HepG2 (cell line): ENCODE measurements around the gene MPV17L2. TPM values are rescaled to one million over a fixed set of nuclear protein-coding genes. Genes with fewer than 3 reads are reported as not detected.

Experiments
- ATAC-seq: fragments of 200-7000 bp; cut with Tn5 transposase; 3 replicates; pipeline ENCODE4 v1.9.1; 2020; ENCODE audit warnings: mild to moderate bottlenecking, moderate library complexity
- BruUV-seq: library from RNA; stranded (reverse); fragments of 400-500 nt; replicated peaks from 2 replicates; lab custom pipeline; 2021; lab: Mats Ljungman, UMichigan
- CTCF ChIA-PET: fragments of 300-600 bp; formaldehyde crosslinking; extraction: SDS; loops from one replicate; lab custom pipeline; 2021; ENCODE audit warnings: low total read pairs, inconsistent platforms, low intra/inter-chr PET ratio; lab: Yijun Ruan, JAX
- POLR2A ChIA-PET: fragments of 350-600 bp; sonication (Branson Sonifier 250); formaldehyde crosslinking; loops from one replicate; lab custom pipeline; 2020; ENCODE audit warnings: antibody characterized with exemption, inconsistent platforms; lab: Yijun Ruan, JAX
- DNase-seq: peaks from one replicate; pipeline ENCODE4 v3.0.0-alpha.2; 2015; ENCODE audit warnings: low spot score
- FAIRE-seq: peaks from 3 replicates; lab custom pipeline; 2011; peaks lifted over from hg19 to GRCh38; lab: Jason Lieb, UNC
- H2AFZ ChIP-seq: one replicate; pipeline ENCODE4 v1.6.1; 2011; ENCODE audit warnings: low read length, inconsistent platforms
- H3K27ac ChIP-seq: fragments of 300-600 bp; 3 replicates; pipeline ENCODE4 v1.8.0; 2011; ENCODE audit warnings: mixed run types, mild to moderate bottlenecking, mixed read lengths, low read length, inconsistent platforms; ENCODE audit not compliant: insufficient read depth; ENCODE audit errors: extremely low read length
- H3K27me3 ChIP-seq, 2 experiments: fragments of 200-600 bp in 1 of 2; 2 replicates in 1 of 2; 3 replicates in 1 of 2; pipeline versions ENCODE4 v1.6.0 to v1.8.0; 2011; ENCODE audit warnings: low read length in 2 of 2, mild to moderate bottlenecking in 2 of 2, moderate library complexity in 2 of 2, inconsistent platforms in 1 of 2; ENCODE audit not compliant: insufficient read depth in 2 of 2, control insufficient read depth in 1 of 2
- H3K36me3 ChIP-seq, 2 experiments: fragments of 200-600 bp in 1 of 2; replicated peaks in 1 of 2; 2 replicates in 1 of 2; 3 replicates in 1 of 2; pipeline versions ENCODE4 v1.5.1 to v1.8.0; 2011; ENCODE audit warnings: low read length in 2 of 2, inconsistent platforms in 1 of 2; ENCODE audit not compliant: insufficient read depth in 2 of 2, control insufficient read depth in 1 of 2
- H3K4me1 ChIP-seq: 2 replicates; pipeline ENCODE4 v1.5.1; 2012; ENCODE audit warnings: low read length, inconsistent platforms; ENCODE audit not compliant: insufficient read depth
- H3K4me2 ChIP-seq: 2 replicates; pipeline ENCODE4 v1.6.0; 2011; ENCODE audit warnings: low read depth, low read length, inconsistent platforms
- H3K4me3 ChIP-seq, 3 experiments: fragments of 200-600 bp in 1 of 3; sonication (generic), shearing (Covaris generic) in 1 of 3; replicated peaks in 1 of 3; 2 replicates each; pipeline ENCODE4 v1.5.1; 2011 to 2016; ENCODE audit warnings: low read length in 3 of 3, inconsistent platforms in 2 of 3, low read depth in 2 of 3, mild to moderate bottlenecking in 2 of 3, control low read depth in 1 of 3, mixed read lengths in 1 of 3; ENCODE audit not compliant: insufficient read depth in 1 of 3
- H3K79me2 ChIP-seq: one replicate; pipeline ENCODE4 v1.6.1; 2011; ENCODE audit warnings: low read length, inconsistent platforms; ENCODE audit not compliant: insufficient read depth
- H3K9ac ChIP-seq: 2 replicates; pipeline ENCODE4 v1.6.0; 2011; ENCODE audit warnings: mild to moderate bottlenecking, low read depth, low read length, inconsistent platforms; ENCODE audit not compliant: insufficient read depth
- H3K9me3 ChIP-seq: 2 replicates; pipeline ENCODE4 v1.5.1; 2012; ENCODE audit warnings: mild to moderate bottlenecking, low read length
- H4K20me1 ChIP-seq: 2 replicates; pipeline ENCODE4 v1.6.0; 2011; ENCODE audit warnings: inconsistent platforms, mild to moderate bottlenecking, low read length, moderate library complexity; ENCODE audit not compliant: insufficient read depth
- EHMT2 ChIP-seq: fragments of 200-600 bp; sonication (generic); IDR thresholded peaks from 2 replicates; pipeline ENCODE4 v1.7.0; 2017; ENCODE audit warnings: antibody characterized with exemption, low read depth, low read length, borderline replicate concordance
- IKZF1 ChIP-seq: fragments of 450-650 bp; IDR thresholded peaks from 2 replicates; pipeline ENCODE4 v1.7.1; 2016
- KAT7 ChIP-seq: IDR thresholded peaks from 2 replicates; pipeline ENCODE4 v1.6.1; 2018; ENCODE audit warnings: borderline replicate concordance, missing compliant biosample characterization
- KMT2A ChIP-seq: sonication (generic); formaldehyde crosslinking; IDR thresholded peaks from 2 replicates; pipeline ENCODE4 v1.4.0; 2020; ENCODE audit warnings: missing genetic modification reagents
- PITX1 ChIP-seq: sonication (generic); formaldehyde crosslinking; IDR thresholded peaks from 2 replicates; pipeline ENCODE4 v1.5.1; 2020; ENCODE audit warnings: mild to moderate bottlenecking, missing genetic modification reagents
- STAT6 ChIP-seq: sonication (generic); formaldehyde crosslinking; IDR thresholded peaks from 2 replicates; pipeline ENCODE4 v1.4.0; 2020; ENCODE audit warnings: missing genetic modification reagents, mild to moderate bottlenecking, borderline replicate concordance
- TBX3 ChIP-seq: fragments of 450-650 bp; IDR thresholded peaks from 2 replicates; pipeline ENCODE4 v1.6.1; 2017; ENCODE audit warnings: antibody characterized with exemption, mild to moderate bottlenecking, inconsistent platforms, borderline replicate concordance
- ZNF138 ChIP-seq: sonication (generic); formaldehyde crosslinking; IDR thresholded peaks from 2 replicates; pipeline ENCODE4 v1.5.0; 2020; ENCODE audit warnings: mild to moderate bottlenecking, low read depth, missing genetic modification reagents
- ZNF615 ChIP-seq: sonication (generic); formaldehyde crosslinking; IDR thresholded peaks from 2 replicates; pipeline ENCODE4 v1.5.0; 2020; ENCODE audit warnings: mild to moderate bottlenecking, missing genetic modification reagents, borderline replicate concordance
- ZNF83 ChIP-seq: sonication (generic); formaldehyde crosslinking; IDR thresholded peaks from 2 replicates; pipeline ENCODE4 v1.4.0; 2020; ENCODE audit warnings: missing genetic modification reagents, mild to moderate bottlenecking, borderline replicate concordance
- WGBS: methylation state at CpG from one replicate; pipeline ENCODE4 v1.1.6; 2017; ENCODE audit warnings: low lambda C conversion rate; 5-methylcytosine and 5-hydroxymethylcytosine counted together
- in situ Hi-C: cut with HindIII; loops from 2 replicates; pipeline ENCODE4 v1.10.0; 2017; ENCODE audit warnings: low pct_unique_long_range_greater_than_20kb; ENCODE audit not compliant: extremely low pct_ligation_motif_present
- intact Hi-C: fragments of 100-400 bp; cut with micrococcal nuclease; formaldehyde crosslinking; loops from one replicate; pipeline ENCODE4 v1.10.0; 2022; ENCODE audit not compliant: unreplicated experiment
- polyA plus RNA-seq, 8 experiments: library from polyadenylated mRNA; depleted of rRNA in 3 of 8; stranded (reverse) in 7 of 8; unstranded in 1 of 8; fragments of >200 nt; fragmentation: Illumina TruSeq in 4 of 8; extraction: Trizol in 4 of 8; gene quantifications; 2 replicates each; pipeline versions ENCODE4 v1.2.1 to v1.2.3, GENCODE V29; 2011 to 2016; ENCODE audit warnings: low read depth in 4 of 8, missing spikeins in 1 of 8, mixed read lengths in 1 of 8; ENCODE audit not compliant: insufficient read depth in 1 of 8
- total RNA-seq, 5 experiments: library from RNA; depleted of rRNA; stranded (reverse); fragments of >200 nt; fragmentation: Illumina TruSeq; extraction: Trizol; gene quantifications; 2 replicates each; pipeline ENCODE4 v1.2.3, GENCODE V29; 2016; ENCODE audit warnings: low read depth in 1 of 5

The MPV17L2 gene
- total and polyA plus RNA-seq, 2 of the 13 experiments (the other 11 are each of a cell fraction or from before 2014, with no cell fraction given) = 13.6 to 16.7 TPM

DNA sequence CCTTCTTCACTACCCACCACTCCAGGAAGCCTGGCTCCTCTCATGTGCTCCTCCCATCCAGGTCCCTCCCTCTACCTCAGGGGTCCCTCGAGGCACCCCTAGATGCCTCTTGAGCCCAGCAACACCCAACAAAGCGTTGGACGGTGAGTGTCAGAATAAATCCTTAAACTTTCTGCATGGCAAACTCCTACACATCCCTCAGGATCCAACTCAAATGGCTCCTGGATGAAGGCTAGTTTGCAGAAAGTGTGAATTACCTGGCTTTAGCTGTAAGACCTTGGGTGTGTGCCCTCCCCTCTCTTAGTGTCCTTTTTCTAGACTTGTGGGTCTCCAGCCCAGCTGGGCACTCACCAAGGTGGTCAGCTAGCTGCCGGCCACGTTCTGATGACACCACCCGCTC, 5.4 kb downstream of the MPV17L2 start:
- H4K20me1 ChIP-seq = no peaks in the 10 kb centered on the region
- 92% methylated on average over 3 of the region's 6 CpGs for WGBS
- H3K4me3 ChIP-seq = no peak overlapping the region
- CTCF ChIA-PET = no interaction called here
- H3K36me3 ChIP-seq = peaks cover 8 to 19% of the 10 kb centered on the region in 2 experiments; a peak in 3 of 5 replicates
- in situ Hi-C loops (no loop called here), intact Hi-C loops (no loop called here)
- FAIRE-seq (no peak), ATAC-seq (no peak), DNase-seq (no peak)
- TF ChIP-seq ZNF138 (CRISPR knock-in tag) = no peak
- no peak for TF ChIP-seq TBX3
- TF ChIP-seq KAT7 (CRISPR knock-in tag) = no peak
- no peak for TF ChIP-seq KMT2A (CRISPR knock-in tag)
- no peak for TF ChIP-seq ZNF615 (CRISPR knock-in tag)
- TF ChIP-seq PITX1 (CRISPR knock-in tag) = no peak
- no peak for TF ChIP-seq EHMT2
- no peak for TF ChIP-seq STAT6 (CRISPR knock-in tag)
- no peak for TF ChIP-seq IKZF1
- TF ChIP-seq ZNF83 (CRISPR knock-in tag) = no peak
- peaks cover 7% of the 10 kb centered on the region for H3K79me2 ChIP-seq
- POLR2A ChIA-PET = no interaction called here
- H2AFZ ChIP-seq = no peak overlapping the region
- BruUV-seq = no TSS peak
- H3K27ac ChIP-seq = no peak overlapping the region
- H3K9me3 ChIP-seq = no peaks in the 10 kb centered on the region
- peaks cover 17% of the 10 kb centered on the region for H3K4me1 ChIP-seq
- H3K9ac ChIP-seq = no peak overlapping the region
- H3K27me3 ChIP-seq = no peaks in the 10 kb centered on the region; a peak in 1 of 5 replicates
- no peak overlapping the region for H3K4me2 ChIP-seq
